ENCODE data around the gene FGGY.

The FGGY gene

GRCh38 chr1:59393211-59394180 is 96.6 kb downstream of the FGGY start:
- peak; percentile 80 for DNase-seq

- no peak for DNase-seq
These were observed 98.0 kb downstream of the FGGY start for GRCh38 chr1:59394706-59395425.

- no peak for DNase-seq
These were observed 99.5 kb downstream of the FGGY start for GRCh38 chr1:59396387-59396786.

- peak; percentile 34 for DNase-seq
These were observed 100.4 kb downstream of the FGGY start for GRCh38 chr1:59397139-59397858.

GRCh38 chr1:59399642-59400041 is 102.7 kb downstream of the FGGY start:
- DNase-seq, result no peak

- DNase-seq, result no peak
These were observed 104.7 kb downstream of the FGGY start for GRCh38 chr1:59401581-59401980.

GRCh38 chr1:59404796-59405195 is 107.9 kb downstream of the FGGY start:
- DNase-seq, result peak; percentile 5

GRCh38 chr1:59406437-59407164 is 109.7 kb downstream of the FGGY start:
- no peak for DNase-seq

GRCh38 chr1:59408608-59409240 is 111.8 kb downstream of the FGGY start:
- DNase-seq, result no peak

GRCh38 chr1:59409549-59409948 is 112.7 kb downstream of the FGGY start:
- DNase-seq, result no peak

GRCh38 chr1:59409986-59410385 is 113.1 kb downstream of the FGGY start:
- DNase-seq, result no peak

GRCh38 chr1:59410457-59410856 is 113.6 kb downstream of the FGGY start:
- no peak for DNase-seq

- no peak for DNase-seq
These were observed 114.3 kb downstream of the FGGY start for GRCh38 chr1:59411147-59411546.

- no peak for DNase-seq
These were observed 115.9 kb downstream of the FGGY start for GRCh38 chr1:59412718-59413326.

- no peak for DNase-seq
These were observed 116.4 kb downstream of the FGGY start for GRCh38 chr1:59413327-59413720.

GRCh38 chr1:59414406-59415133 is 117.7 kb downstream of the FGGY start:
- peak; percentile 31 for DNase-seq

- no peak for DNase-seq
These were observed 118.5 kb downstream of the FGGY start for GRCh38 chr1:59415286-59415850.

- DNase-seq, result no peak
These were observed 119.0 kb downstream of the FGGY start for GRCh38 chr1:59415881-59416280.

- DNase-seq, result no peak
These were observed 120.5 kb downstream of the FGGY start for GRCh38 chr1:59417406-59417805.

GRCh38 chr1:59418363-59419144 is 121.7 kb downstream of the FGGY start:
- no peak for DNase-seq
